ENCODE results near the gene PDE4D. TPM values are rescaled to one million over a fixed set of nuclear protein-coding genes. Genes with fewer than 3 reads are reported as not detected.
A peak's percentile ranks its signal among the peaks of the same experiment; 100 is the strongest.

Gene PDE4D
- total RNA-seq, 1 donor from 2014 or later: 2.3 TPM

DNA sequence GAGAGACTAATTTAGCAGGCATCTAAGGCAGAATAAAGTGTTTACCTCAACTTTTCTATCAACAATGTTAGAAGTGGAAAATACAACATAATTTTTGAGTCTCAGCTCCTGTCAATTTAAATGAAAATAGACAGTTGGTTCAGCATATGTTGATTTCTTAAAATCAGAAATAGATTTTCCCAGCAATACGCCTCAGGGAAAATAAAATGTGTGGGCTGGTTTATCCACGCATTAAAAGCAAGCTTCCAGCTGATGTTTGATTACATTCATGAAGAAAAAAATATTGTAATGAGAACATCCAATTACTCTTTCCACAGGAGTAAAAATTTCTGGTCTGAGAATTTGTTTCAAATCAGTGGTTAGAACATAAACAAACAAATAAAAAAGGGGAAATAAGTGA is 166.3 kb downstream of the PDE4D start:
- Mint-ChIP-seq H3K4me3 (no peak overlapping the region), H3K4me1 (peaks cover 2% of the 10 kb centered on the region), H3K27ac (no peak overlapping the region), H3K27me3 (ENCODE audit: insufficient read depth, low read depth) (no peaks in the 10 kb centered on the region), H3K36me3 (no peaks in the 10 kb centered on the region), H3K9me3 (no peaks in the 10 kb centered on the region)
- no peak for TF ChIP-seq EZH2 (IDR thresholded peaks at IDR 0.05)
- Histone ChIP-seq H3F3A (ENCODE audit: low read depth) (no peaks in the 10 kb centered on the region), H3K9ac (no peak overlapping the region), H3K4me1 (peaks cover 4% of the 10 kb centered on the region), H3K27me3 (no peaks in the 10 kb centered on the region), H3K9me3 (ENCODE audit: low read depth) (no peaks in the 10 kb centered on the region), H3K36me3 (no peaks in the 10 kb centered on the region), H3K4me2 (no peak overlapping the region), H3K4me3 (no peak overlapping the region), H4K20me1 (ENCODE audit: low read depth) (no peaks in the 10 kb centered on the region), H2AFZ (replicated peaks) (no peak overlapping the region), H3K27ac (no peak overlapping the region), H3K79me2 (ENCODE audit: low read depth) (no peaks in the 10 kb centered on the region)
- DNase-seq (ENCODE audit: low spot score): no peak

DNA sequence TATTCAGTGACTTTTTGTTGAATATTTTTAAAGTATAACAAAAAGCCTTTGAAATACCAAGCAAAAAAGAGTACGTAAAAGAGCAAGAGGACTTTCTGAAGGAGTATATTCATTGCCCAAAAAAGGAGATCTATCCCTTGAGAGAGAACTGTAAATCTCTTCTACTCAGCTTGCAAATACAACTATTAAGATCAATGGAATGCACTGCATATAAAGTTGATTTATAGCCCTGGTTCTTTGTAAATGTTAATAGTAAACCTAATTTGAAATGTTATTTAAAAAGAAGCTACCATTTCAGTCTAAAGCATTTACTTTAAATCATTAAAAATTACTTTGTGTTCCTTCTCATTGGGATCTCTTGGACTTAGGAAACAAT is 168.1 kb downstream of the PDE4D start:
- H3K4me3 Mint-ChIP-seq: no peak overlapping the region
- H3K9me3 Mint-ChIP-seq: no peaks in the 10 kb centered on the region
- Histone ChIP-seq H4K20me1 (ENCODE audit: low read depth) (no peaks in the 10 kb centered on the region), H3F3A (ENCODE audit: low read depth) (no peaks in the 10 kb centered on the region), H3K9me3 (ENCODE audit: low read depth) (no peaks in the 10 kb centered on the region), H3K9ac (no peak overlapping the region), H2AFZ (replicated peaks) (no peak overlapping the region), H3K4me3 (no peak overlapping the region), H3K4me2 (no peak overlapping the region), H3K79me2 (ENCODE audit: low read depth) (no peaks in the 10 kb centered on the region), H3K36me3 (no peaks in the 10 kb centered on the region), H3K27ac (no peak overlapping the region), H3K27me3 (no peaks in the 10 kb centered on the region), H3K4me1 (no peaks in the 10 kb centered on the region)
- H3K36me3 Mint-ChIP-seq: no peaks in the 10 kb centered on the region
- H3K27me3 Mint-ChIP-seq (ENCODE audit: insufficient read depth, low read depth): no peaks in the 10 kb centered on the region
- no peak for TF ChIP-seq EZH2 (IDR thresholded peaks at IDR 0.05)
- H3K27ac Mint-ChIP-seq: no peak overlapping the region
- DNase-seq (ENCODE audit: low spot score): no peak
- H3K4me1 Mint-ChIP-seq: no peaks in the 10 kb centered on the region

DNA sequence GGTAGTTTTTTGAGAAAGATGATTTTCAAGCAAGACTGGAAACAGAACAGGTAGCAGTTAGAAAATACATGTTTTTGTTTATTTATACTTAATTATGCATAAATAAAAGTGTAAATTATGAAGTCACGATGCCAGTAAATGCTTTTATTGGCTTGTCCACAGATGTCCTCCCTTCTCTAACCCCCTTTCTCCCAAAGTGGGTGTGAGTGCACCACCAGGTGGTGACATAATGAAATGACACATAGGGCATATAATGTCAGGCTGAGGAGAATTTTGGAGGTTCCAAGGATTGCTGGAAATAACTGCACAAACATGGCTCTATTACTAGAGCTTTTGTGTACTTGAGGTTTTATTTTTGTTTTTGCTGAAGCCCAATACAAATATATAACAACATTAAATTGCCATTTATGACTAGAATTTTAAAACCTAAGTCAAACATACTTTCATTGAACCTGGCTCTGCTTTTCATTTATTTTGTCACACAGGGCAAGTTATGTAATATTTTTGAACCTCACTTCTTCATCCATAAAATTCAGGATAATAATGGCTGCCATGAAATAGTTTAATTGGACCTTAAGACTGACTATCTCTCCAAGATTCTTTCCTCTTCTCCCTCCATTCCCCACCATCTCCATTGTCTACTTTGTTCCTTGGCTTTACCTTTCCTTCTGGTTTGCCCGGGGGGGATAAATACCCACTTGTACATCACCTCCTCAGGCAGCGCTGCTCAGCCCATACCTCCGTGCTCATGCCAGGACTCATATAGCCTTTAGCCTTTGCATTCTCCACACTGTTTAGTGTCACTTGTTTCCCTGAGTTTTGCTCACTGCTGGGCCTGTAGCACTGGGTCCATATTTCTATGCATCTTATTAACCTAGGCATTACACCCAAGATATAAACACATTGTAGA is 168.8 kb downstream of the PDE4D start:
- Mint-ChIP-seq H3K4me3 (no peak overlapping the region), H3K27me3 (ENCODE audit: insufficient read depth, low read depth) (no peaks in the 10 kb centered on the region), H3K9me3 (no peaks in the 10 kb centered on the region), H3K4me1 (no peaks in the 10 kb centered on the region), H3K27ac (no peak overlapping the region), H3K36me3 (no peaks in the 10 kb centered on the region)
- TF ChIP-seq, protein P1, sequence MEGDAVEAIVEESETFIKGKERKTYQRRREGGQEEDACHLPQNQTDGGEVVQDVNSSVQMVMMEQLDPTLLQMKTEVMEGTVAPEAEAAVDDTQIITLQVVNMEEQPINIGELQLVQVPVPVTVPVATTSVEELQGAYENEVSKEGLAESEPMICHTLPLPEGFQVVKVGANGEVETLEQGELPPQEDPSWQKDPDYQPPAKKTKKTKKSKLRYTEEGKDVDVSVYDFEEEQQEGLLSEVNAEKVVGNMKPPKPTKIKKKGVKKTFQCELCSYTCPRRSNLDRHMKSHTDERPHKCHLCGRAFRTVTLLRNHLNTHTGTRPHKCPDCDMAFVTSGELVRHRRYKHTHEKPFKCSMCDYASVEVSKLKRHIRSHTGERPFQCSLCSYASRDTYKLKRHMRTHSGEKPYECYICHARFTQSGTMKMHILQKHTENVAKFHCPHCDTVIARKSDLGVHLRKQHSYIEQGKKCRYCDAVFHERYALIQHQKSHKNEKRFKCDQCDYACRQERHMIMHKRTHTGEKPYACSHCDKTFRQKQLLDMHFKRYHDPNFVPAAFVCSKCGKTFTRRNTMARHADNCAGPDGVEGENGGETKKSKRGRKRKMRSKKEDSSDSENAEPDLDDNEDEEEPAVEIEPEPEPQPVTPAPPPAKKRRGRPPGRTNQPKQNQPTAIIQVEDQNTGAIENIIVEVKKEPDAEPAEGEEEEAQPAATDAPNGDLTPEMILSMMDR (IDR thresholded peaks at IDR 0.05): peak; percentile 88
- TF ChIP-seq EZH2phosphoT487 (IDR thresholded peaks at IDR 0.05): no peak
- no peak overlapping the region for H2AFZ ChIP-seq (replicated peaks)
- H3K9me3 ChIP-seq (ENCODE audit: low read depth): no peaks in the 10 kb centered on the region
- DNase-seq (ENCODE audit: low spot score): peak; percentile 72
- no peaks in the 10 kb centered on the region for H3K79me2 ChIP-seq (ENCODE audit: low read depth)
- no peak overlapping the region for H3K27ac ChIP-seq
- H3K4me3 ChIP-seq: no peak overlapping the region
- no peak overlapping the region for H3K9ac ChIP-seq
- no peaks in the 10 kb centered on the region for H4K20me1 ChIP-seq (ENCODE audit: low read depth)
- no peaks in the 10 kb centered on the region for H3K27me3 ChIP-seq
- no peak overlapping the region for H3K4me2 ChIP-seq
- H3K36me3 ChIP-seq: no peaks in the 10 kb centered on the region
- no peaks in the 10 kb centered on the region for H3K4me1 ChIP-seq
- no peaks in the 10 kb centered on the region for H3F3A ChIP-seq (ENCODE audit: low read depth)

DNA sequence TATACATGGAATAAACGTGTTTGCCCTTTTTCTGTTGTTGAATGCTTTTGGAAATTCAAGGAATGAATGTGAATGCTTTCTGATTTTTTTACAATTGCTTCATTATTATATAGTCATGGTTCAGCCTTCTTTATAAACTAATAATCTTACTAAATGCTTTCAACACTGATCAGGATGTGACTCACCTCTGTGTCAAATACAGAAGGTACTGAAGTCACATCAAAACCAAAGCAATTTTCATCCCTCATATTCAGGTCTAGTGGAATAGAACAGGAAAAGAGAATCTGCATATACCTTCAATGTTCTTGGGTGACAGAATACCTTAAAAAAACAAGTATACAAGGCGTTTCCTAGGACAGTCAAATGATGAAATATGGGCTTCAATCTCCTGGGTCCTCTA is 170.7 kb downstream of the PDE4D start:
- H3K4me2 ChIP-seq: no peak overlapping the region

More for the DNA sequence above, 170.7 kb downstream of the PDE4D start:
- no peaks in the 10 kb centered on the region for H3K4me1 ChIP-seq
- H3K27me3 ChIP-seq: no peaks in the 10 kb centered on the region
- H3K9me3 Mint-ChIP-seq: no peaks in the 10 kb centered on the region
- no peaks in the 10 kb centered on the region for H3K79me2 ChIP-seq (ENCODE audit: low read depth)
- no peak overlapping the region for H3K27ac ChIP-seq
- H3K36me3 ChIP-seq: no peaks in the 10 kb centered on the region
- H3K4me1 Mint-ChIP-seq: no peaks in the 10 kb centered on the region
- H4K20me1 ChIP-seq (ENCODE audit: low read depth): no peaks in the 10 kb centered on the region
- H3K9ac ChIP-seq: no peak overlapping the region
- no peak overlapping the region for H3K4me3 ChIP-seq
- no peaks in the 10 kb centered on the region for H3K27me3 Mint-ChIP-seq (ENCODE audit: insufficient read depth, low read depth)
- H3K27ac Mint-ChIP-seq: no peak overlapping the region
- H3K4me3 Mint-ChIP-seq: no peak overlapping the region
- no peak overlapping the region for H2AFZ ChIP-seq (replicated peaks)
- TF ChIP-seq EZH2phosphoT487 (IDR thresholded peaks at IDR 0.05): no peak
- TF ChIP-seq, protein P1 (IDR thresholded peaks at IDR 0.05): no peak
- TF ChIP-seq EZH2 (IDR thresholded peaks at IDR 0.05): no peak
- H3K36me3 Mint-ChIP-seq: no peaks in the 10 kb centered on the region
- no peaks in the 10 kb centered on the region for H3K9me3 ChIP-seq (ENCODE audit: low read depth)
- H3F3A ChIP-seq (ENCODE audit: low read depth): no peaks in the 10 kb centered on the region
- no peak for DNase-seq (ENCODE audit: low spot score)

All from neural progenitor cell (in vitro differentiated cells).